Testis (tissue), 3 donors: ENCODE measurements around the gene COL4A4. TPM values are rescaled to one million over a fixed set of nuclear protein-coding genes. Genes with fewer than 3 reads are reported as not detected.

ENCODE experiments used
- DNase-seq: peaks from one replicate; pipeline ENCODE4 v3.0.0-alpha.2; 2019
- H3K27ac ChIP-seq, 2 donors: fragments of 200-600 bp; sonication (generic); one replicate each; pipeline ENCODE4 v1.5.1; 2019
- H3K27me3 ChIP-seq: fragments of 200-600 bp; sonication (generic); one replicate; pipeline ENCODE4 v1.5.1; 2019
- H3K36me3 ChIP-seq: fragments of 200-600 bp; sonication (generic); one replicate; pipeline ENCODE4 v1.5.1; 2017; ENCODE audit warnings: low read depth; ENCODE audit errors: missing control alignments
- H3K4me1 ChIP-seq: fragments of 200-600 bp; sonication (generic); one replicate; pipeline ENCODE4 v1.5.1; 2019
- H3K4me3 ChIP-seq, 2 donors: fragments of 200-600 bp; sonication (generic); one replicate each; pipeline ENCODE4 v1.5.1; 2017 to 2019
- H3K9me3 ChIP-seq: fragments of 200-600 bp; sonication (generic); one replicate; pipeline ENCODE4 v1.5.1; 2017
- POLR2A ChIP-seq: fragments of 450-650 bp; IDR thresholded peaks from one replicate; pipeline ENCODE4 v1.6.1; 2017; ENCODE audit warnings: antibody characterized with exemption, mild to moderate bottlenecking, moderate library complexity
- WGBS, 2 donors: methylation state at CpG; one replicate each; pipeline ENCODE4 v1.1.5; 2018; 5-methylcytosine and 5-hydroxymethylcytosine counted together
- intact Hi-C: fragments of 100-400 bp; cut with DNase I; formaldehyde crosslinking; loops from one replicate; pipeline ENCODE4 v1.15.1; 2023; ENCODE audit warnings: low total_unique reads
- polyA plus RNA-seq: library from polyadenylated mRNA; stranded (reverse); fragments of 350-450 nt; fragmentation: Illumina TruSeq; extraction: RNeasy Lipid Tissue Mini Kit (QIAGEN cat#74804); gene quantifications from one replicate; pipeline ENCODE4 v1.2.3, GENCODE V29; 2014; ENCODE audit warnings: low read depth, low replicate concordance; ENCODE audit not compliant: insufficient read depth
- total RNA-seq, 2 donors: library from RNA; depleted of rRNA; stranded (reverse); fragments of >200 nt; gene quantifications; one replicate each; pipeline ENCODE4 v1.2.3, GENCODE V29; 2016
- TF ChIP-seq, protein P1 (sequence below), 3 experiments: fragments of 450-650 bp in 2 of 3; fragments of 200-600 bp in 1 of 3; sonication (generic) in 1 of 3; IDR thresholded peaks; one replicate each; pipeline ENCODE4 v1.5.1; 2016 to 2019; ENCODE audit warnings: antibody characterized with exemption in 3 of 3, mild to moderate bottlenecking in 2 of 3, moderate library complexity in 1 of 3

The COL4A4 gene
- total and polyA plus RNA-seq, 3 donors from 2014 or later = 3.0 to 4.1 (median 3.4) TPM

DNA sequence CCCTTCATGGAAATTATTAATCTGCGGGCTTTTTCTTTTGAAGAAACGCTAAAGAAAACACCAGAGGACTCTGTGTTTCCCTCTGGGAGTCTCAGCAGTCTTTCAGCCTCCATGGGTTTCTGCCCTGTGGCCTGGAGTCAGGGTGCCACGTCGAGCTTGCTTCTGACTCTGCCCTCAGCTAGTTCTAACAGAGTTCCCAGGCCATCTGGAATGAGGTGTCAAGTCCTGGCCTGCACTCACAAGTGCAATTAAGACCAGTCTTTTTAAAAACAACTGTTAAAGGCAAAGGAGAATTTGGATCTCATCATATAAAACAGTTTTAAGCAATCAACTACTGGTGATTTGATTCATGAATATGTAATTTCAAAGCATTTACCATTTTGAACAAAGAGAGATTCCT is 170.8 kb downstream of the COL4A4 start:
- Histone ChIP-seq H3K4me3 (no peak overlapping the region), H3K36me3 (no peaks in the 10 kb centered on the region), H3K4me1 (no peaks in the 10 kb centered on the region), H3K9me3 (no peaks in the 10 kb centered on the region), H3K27ac (no peak overlapping the region), H3K27me3 (no peaks in the 10 kb centered on the region)
- intact Hi-C loops = no loop called here
- 55 to 69% methylated on average over 4 of the region's 4 CpGs for WGBS, 2 donors
- TF ChIP-seq, protein P1, sequence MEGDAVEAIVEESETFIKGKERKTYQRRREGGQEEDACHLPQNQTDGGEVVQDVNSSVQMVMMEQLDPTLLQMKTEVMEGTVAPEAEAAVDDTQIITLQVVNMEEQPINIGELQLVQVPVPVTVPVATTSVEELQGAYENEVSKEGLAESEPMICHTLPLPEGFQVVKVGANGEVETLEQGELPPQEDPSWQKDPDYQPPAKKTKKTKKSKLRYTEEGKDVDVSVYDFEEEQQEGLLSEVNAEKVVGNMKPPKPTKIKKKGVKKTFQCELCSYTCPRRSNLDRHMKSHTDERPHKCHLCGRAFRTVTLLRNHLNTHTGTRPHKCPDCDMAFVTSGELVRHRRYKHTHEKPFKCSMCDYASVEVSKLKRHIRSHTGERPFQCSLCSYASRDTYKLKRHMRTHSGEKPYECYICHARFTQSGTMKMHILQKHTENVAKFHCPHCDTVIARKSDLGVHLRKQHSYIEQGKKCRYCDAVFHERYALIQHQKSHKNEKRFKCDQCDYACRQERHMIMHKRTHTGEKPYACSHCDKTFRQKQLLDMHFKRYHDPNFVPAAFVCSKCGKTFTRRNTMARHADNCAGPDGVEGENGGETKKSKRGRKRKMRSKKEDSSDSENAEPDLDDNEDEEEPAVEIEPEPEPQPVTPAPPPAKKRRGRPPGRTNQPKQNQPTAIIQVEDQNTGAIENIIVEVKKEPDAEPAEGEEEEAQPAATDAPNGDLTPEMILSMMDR (IDR thresholded peaks at IDR 0.05) = no peak
- no peak for TF ChIP-seq POLR2A
- DNase-seq = no peak

DNA sequence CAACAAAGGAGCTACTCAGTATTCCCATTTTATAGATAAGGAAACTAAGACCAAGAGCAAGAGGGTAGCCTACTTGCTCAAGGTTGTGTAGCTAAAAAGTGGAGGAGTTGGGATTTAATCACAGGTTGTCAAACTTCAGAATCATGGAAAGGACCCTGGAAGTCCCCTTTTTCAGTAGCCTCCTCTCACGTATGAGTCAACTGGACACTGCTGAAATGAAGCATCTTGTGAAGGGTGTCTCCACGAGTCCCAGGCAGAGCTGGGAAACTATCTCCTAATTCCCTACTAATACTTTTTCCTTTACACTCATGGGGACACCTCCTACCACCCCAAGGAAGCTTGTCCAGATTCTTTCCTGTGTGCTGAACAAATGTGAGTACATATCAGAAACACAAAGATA is 172.3 kb downstream of the COL4A4 start:
- Histone ChIP-seq H3K4me3 (no peak overlapping the region), H3K36me3 (no peaks in the 10 kb centered on the region), H3K27me3 (no peaks in the 10 kb centered on the region), H3K9me3 (no peaks in the 10 kb centered on the region), H3K27ac (no peak overlapping the region), H3K4me1 (no peaks in the 10 kb centered on the region)
- no peak for TF ChIP-seq POLR2A
- TF ChIP-seq, protein P1 (IDR thresholded peaks at IDR 0.05) = no peak
- WGBS, 2 donors = 74 to 94% methylated on average over 2 of the region's 2 CpGs
- DNase-seq = no peak
- intact Hi-C loops = no loop called here

DNA sequence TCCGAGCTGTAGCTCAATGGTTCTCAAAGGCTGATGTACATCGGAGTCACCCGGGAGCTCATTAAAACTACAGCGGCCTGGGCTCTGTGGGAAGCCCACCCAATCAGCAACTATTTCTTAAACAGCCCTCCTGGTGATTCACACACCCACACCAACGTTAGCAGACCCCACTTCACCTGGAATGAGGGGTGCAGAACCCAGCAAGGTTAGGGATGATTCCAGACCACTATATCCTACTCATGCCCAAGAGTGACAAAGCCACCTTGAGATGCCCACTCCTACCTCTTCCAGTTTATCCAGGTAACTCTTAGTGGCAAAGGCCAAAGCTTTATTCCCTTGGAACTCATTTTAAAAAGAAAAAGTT is 178.4 kb downstream of the COL4A4 start:
- Histone ChIP-seq H3K9me3 (no peaks in the 10 kb centered on the region), H3K27me3 (no peaks in the 10 kb centered on the region), H3K27ac (no peak overlapping the region), H3K4me3 (no peak overlapping the region), H3K36me3 (no peaks in the 10 kb centered on the region), H3K4me1 (peaks cover 9% of the 10 kb centered on the region)
- intact Hi-C loops = no loop called here
- no peak for DNase-seq
- TF ChIP-seq, protein P1 (IDR thresholded peaks at IDR 0.05) = no peak
- no peak for TF ChIP-seq POLR2A
- WGBS, 2 donors = 47 to 51% methylated on average over 5 of the region's 5 CpGs

DNA sequence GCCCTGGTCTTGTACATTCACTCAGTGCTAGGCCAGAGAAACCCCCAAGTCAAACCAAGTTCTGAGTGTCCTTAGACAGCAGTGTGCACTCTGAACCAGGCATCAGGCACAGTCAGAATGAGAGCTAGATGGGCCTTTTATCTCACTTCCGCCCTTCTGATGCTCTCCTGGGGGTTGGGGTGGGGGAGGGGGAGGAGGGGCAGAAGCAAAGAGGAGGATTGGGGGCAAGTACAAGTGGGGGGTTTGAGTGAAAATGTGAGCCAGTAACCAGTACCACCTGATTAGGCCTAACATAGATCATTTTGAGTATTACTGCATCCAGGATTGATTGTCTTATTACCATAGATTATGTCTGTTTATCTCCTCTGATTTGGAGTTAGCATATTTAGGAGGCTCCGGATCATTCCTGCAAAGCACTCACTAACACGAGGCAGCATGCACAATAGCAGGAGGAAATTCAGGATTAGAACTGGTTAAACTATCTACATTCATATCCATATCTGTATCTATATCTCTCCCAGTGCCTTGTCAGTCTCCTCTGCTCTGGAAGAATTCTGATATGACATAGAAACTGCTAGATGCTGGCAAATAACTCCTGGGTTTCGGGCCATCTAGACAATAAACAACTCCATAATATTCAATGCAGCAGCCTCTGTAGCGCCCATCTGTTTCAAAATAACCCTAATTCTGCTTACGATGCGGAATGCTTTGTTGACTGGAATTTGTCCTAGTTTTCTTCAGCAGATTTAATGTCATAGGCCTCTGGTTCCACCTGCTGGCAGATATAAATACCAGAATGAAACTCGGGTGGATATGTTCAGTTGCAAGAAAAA is 179.0 kb downstream of the COL4A4 start:
- H3K27me3 ChIP-seq = no peaks in the 10 kb centered on the region
- H3K4me1 ChIP-seq = peaks cover 9% of the 10 kb centered on the region
- H3K27ac ChIP-seq = peak overlapping the region; percentile 58 to 60
- no peak for TF ChIP-seq POLR2A
- TF ChIP-seq, protein P1 (IDR thresholded peaks at IDR 0.05) = peak; percentile 64 to 80 (median 78)
- WGBS, 2 donors = 29 to 49% methylated on average over 8 of the region's 8 CpGs
- intact Hi-C loops = no loop called here
- peak; percentile 70 for DNase-seq
- H3K4me3 ChIP-seq = no peak overlapping the region
- no peaks in the 10 kb centered on the region for H3K36me3 ChIP-seq
- H3K9me3 ChIP-seq = no peaks in the 10 kb centered on the region
